Putamen (tissue), 1 donor: ENCODE data around the gene SCN8A.
A peak's percentile ranks its signal among the peaks of the same experiment; 100 is the strongest.
"Not testable (repeated sequence)": the region's sequence is repeated elsewhere in the genome, so short reads cannot be mapped to it uniquely, and the experiment has no call there.

Experiments used
- DNase-seq: peaks from one replicate; pipeline ENCODE4 v3.0.0-alpha.2; 2016; ENCODE audit warnings: low spot score

Gene SCN8A

GRCh38 chr12:51625370-51625769 is 34.3 kb downstream of the SCN8A start:
- DNase-seq: no peak

- no peak for DNase-seq
Observed at GRCh38 chr12:51626115-51626514, 35.1 kb downstream of the SCN8A start.

GRCh38 chr12:51626629-51627028 is 35.6 kb downstream of the SCN8A start:
- no peak for DNase-seq

GRCh38 chr12:51630256-51630880 is 39.3 kb downstream of the SCN8A start:
- DNase-seq: no peak

- DNase-seq: no peak
Observed at GRCh38 chr12:51630986-51631385, 40.0 kb downstream of the SCN8A start.

GRCh38 chr12:51631591-51631990 is 40.6 kb downstream of the SCN8A start:
- DNase-seq: peak; percentile 11

- no peak for DNase-seq
Observed at GRCh38 chr12:51632623-51633022, 41.6 kb downstream of the SCN8A start.

- DNase-seq: no peak
Observed at GRCh38 chr12:51635346-51635745, 44.3 kb downstream of the SCN8A start.

- no peak for DNase-seq
Observed at GRCh38 chr12:51636581-51636980, 45.5 kb downstream of the SCN8A start.

GRCh38 chr12:51636986-51637385 is 46.0 kb downstream of the SCN8A start:
- DNase-seq: no peak

GRCh38 chr12:51639361-51639760 is 48.3 kb downstream of the SCN8A start:
- no peak for DNase-seq

- no peak for DNase-seq
Observed at GRCh38 chr12:51642286-51642685, 51.3 kb downstream of the SCN8A start.

- no peak for DNase-seq
Observed at GRCh38 chr12:51643951-51644350, 52.9 kb downstream of the SCN8A start.

GRCh38 chr12:51644691-51645090 is 53.7 kb downstream of the SCN8A start:
- DNase-seq: not testable (repeated sequence)

GRCh38 chr12:51645961-51646360 is 54.9 kb downstream of the SCN8A start:
- no peak for DNase-seq

- no peak for DNase-seq
Observed at GRCh38 chr12:51647647-51648046, 56.6 kb downstream of the SCN8A start.

GRCh38 chr12:51653431-51653830 is 62.4 kb downstream of the SCN8A start:
- no peak for DNase-seq

GRCh38 chr12:51661199-51661598 is 70.2 kb downstream of the SCN8A start:
- no peak for DNase-seq

- no peak for DNase-seq
Observed at GRCh38 chr12:51661836-51662235, 70.8 kb downstream of the SCN8A start.

GRCh38 chr12:51662728-51663154 is 71.7 kb downstream of the SCN8A start:
- no peak for DNase-seq

GRCh38 chr12:51663390-51663789 is 72.4 kb downstream of the SCN8A start:
- no peak for DNase-seq

- DNase-seq: no peak
Observed at GRCh38 chr12:51666696-51667095, 75.7 kb downstream of the SCN8A start.

- no peak for DNase-seq
Observed at GRCh38 chr12:51667269-51667668, 76.2 kb downstream of the SCN8A start.

GRCh38 chr12:51669271-51669670 is 78.2 kb downstream of the SCN8A start:
- no peak for DNase-seq

- DNase-seq: no peak
Observed at GRCh38 chr12:51669996-51670395, 79.0 kb downstream of the SCN8A start.
